ENCODE results near the gene PARP15. TPM values are rescaled to one million over a fixed set of nuclear protein-coding genes. Genes with fewer than 3 reads are reported as not detected.

Gene PARP15
- total RNA-seq, 1 donor from 2014 or later = 5.9 TPM

DNA sequence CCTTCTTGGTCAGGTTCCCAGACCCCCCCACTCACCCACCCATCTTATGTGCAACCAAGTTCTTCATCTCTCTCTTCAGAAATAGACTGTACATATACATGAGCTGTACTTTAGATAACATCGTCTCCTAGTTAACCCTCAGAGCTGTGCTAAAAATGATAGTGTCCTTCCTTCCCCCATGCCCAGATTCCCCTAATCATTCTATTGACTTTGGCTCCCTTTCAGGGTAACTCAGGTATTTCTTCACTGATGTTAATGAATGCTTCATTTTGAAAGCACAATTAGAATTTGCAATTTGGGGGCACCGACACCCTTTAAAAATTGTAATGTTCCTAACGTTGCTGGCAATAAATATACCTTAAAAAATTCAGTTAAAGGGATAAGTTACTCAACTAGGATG, 24.3 kb upstream of the PARP15 start:
- intact Hi-C loops (cut with DNase I) = no loop called here
- Histone ChIP-seq H3K27me3 (no peaks in the 10 kb centered on the region), H3K27ac (no peak overlapping the region), H3K36me3 (peaks cover 0 to 59% of the 10 kb centered on the region in 2 donors), H3K9me3 (no peaks in the 10 kb centered on the region), H3K4me3 (no peak overlapping the region), H3K4me1 (no peaks in the 10 kb centered on the region)
- TF ChIP-seq POLR2AphosphoS5 (IDR thresholded peaks at IDR 0.05; ENCODE audit: insufficient read depth in 1 of 2, low read depth in 1 of 2) (no peak), POLR2A (IDR thresholded peaks at IDR 0.05) (no peak)
- TF ChIP-seq, protein P1, sequence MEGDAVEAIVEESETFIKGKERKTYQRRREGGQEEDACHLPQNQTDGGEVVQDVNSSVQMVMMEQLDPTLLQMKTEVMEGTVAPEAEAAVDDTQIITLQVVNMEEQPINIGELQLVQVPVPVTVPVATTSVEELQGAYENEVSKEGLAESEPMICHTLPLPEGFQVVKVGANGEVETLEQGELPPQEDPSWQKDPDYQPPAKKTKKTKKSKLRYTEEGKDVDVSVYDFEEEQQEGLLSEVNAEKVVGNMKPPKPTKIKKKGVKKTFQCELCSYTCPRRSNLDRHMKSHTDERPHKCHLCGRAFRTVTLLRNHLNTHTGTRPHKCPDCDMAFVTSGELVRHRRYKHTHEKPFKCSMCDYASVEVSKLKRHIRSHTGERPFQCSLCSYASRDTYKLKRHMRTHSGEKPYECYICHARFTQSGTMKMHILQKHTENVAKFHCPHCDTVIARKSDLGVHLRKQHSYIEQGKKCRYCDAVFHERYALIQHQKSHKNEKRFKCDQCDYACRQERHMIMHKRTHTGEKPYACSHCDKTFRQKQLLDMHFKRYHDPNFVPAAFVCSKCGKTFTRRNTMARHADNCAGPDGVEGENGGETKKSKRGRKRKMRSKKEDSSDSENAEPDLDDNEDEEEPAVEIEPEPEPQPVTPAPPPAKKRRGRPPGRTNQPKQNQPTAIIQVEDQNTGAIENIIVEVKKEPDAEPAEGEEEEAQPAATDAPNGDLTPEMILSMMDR (IDR thresholded peaks at IDR 0.05) = no peak
- DNase-seq (ENCODE audit: extremely low spot score in 2 of 2) = no peak

DNA sequence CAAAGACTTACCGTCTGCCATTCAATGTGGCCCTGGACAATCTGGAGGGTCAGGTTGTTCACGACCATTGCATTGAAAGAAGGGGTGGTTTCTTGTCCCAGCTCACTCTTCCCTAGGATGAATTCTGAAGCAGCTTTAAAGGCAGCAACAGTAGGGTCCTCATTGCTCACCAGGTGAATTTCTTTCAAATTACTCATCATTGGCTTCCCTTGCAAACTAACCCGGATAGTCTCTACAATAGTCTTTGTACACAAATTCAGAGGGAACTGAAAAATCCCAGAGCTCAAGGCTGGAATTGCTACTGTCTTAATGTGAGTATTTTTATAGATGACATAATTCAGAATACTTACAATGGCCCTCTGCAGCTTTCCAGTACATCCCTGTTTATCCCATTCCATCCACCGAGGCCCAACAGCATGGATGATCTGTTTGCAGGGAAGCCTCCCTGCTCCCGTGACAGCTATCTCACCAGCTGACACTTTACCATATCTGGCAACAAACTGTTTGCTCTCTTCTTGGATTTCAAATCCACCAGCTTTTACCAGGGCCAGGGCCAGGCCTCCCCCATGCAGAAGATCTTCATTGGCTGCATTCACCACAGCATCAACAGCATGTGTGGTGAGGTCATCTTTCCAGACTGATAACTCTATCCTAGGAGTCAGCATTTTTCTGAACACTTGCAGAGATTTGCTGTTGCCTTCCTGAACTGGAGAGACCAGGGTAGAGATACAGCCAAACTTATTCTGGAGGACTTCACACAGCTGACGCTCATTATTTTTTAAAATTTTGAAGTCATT, 22.0 kb upstream of the PARP15 start:
- intact Hi-C loops (cut with DNase I) = no loop called here
- DNase-seq (ENCODE audit: extremely low spot score in 2 of 2) = no peak
- H3K27ac ChIP-seq = no peak overlapping the region
- H3K4me3 ChIP-seq = no peak overlapping the region
- H3K9me3 ChIP-seq = no peaks in the 10 kb centered on the region
- TF ChIP-seq, protein P1 (IDR thresholded peaks at IDR 0.05) = no peak
- TF ChIP-seq POLR2AphosphoS5 (IDR thresholded peaks at IDR 0.05; ENCODE audit: insufficient read depth in 1 of 2, low read depth in 1 of 2) = no peak
- TF ChIP-seq POLR2A (IDR thresholded peaks at IDR 0.05) = no peak
- no peaks in the 10 kb centered on the region for H3K4me1 ChIP-seq
- H3K27me3 ChIP-seq = no peaks in the 10 kb centered on the region
- peaks cover 0 to 53% of the 10 kb centered on the region in 2 donors for H3K36me3 ChIP-seq

DNA sequence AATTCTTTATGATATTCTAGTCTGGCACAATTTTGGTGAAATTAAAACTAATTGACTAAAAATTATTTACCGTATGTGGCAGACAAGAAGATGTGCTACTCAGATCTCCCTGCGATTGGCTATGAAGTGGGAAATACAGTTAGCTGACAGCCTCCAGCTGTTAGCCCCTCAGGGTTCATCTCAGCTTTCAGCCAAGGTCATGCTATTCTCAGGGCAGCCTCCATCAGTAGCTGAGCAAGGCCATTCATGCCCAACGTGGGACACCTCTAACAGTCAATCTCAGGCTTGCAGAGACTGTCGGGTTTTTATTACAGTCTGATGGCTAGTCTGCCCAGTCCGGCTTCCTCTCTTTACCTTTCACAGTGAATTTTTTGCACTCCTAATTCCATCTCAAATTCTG, 20.1 kb upstream of the PARP15 start:
- no peak overlapping the region for H3K4me3 ChIP-seq
- H3K27ac ChIP-seq = no peak overlapping the region
- H3K27me3 ChIP-seq = no peaks in the 10 kb centered on the region
- DNase-seq (ENCODE audit: extremely low spot score in 2 of 2) = no peak
- TF ChIP-seq POLR2AphosphoS5 (IDR thresholded peaks at IDR 0.05; ENCODE audit: insufficient read depth in 1 of 2, low read depth in 1 of 2) = no peak
- TF ChIP-seq, protein P1 (IDR thresholded peaks at IDR 0.05) = no peak
- no peak for TF ChIP-seq POLR2A (IDR thresholded peaks at IDR 0.05)
- no peaks in the 10 kb centered on the region for H3K9me3 ChIP-seq
- peaks cover 0 to 37% of the 10 kb centered on the region in 2 donors for H3K36me3 ChIP-seq
- peaks cover under 1% of the 10 kb centered on the region for H3K4me1 ChIP-seq
- intact Hi-C loops (cut with DNase I) = no loop called here

DNA sequence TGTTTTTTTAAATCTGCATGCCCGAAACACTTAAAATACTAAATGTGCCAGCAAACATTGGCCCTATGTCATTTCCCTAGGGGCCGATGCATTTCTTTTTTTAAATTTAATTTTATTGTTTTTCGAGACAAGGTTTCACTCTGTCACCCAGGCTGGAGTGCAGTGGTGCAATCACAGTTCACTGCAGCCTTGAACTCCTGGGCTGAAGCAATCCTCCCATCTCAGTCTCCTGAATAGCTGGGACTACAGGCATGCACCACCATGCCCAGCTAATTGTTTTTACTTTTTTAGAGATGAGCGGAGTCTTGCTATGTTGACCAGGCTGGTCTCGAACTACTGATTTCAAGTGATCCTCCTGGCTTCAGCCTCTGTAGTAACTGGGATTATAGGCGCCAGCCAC, 18.8 kb upstream of the PARP15 start:
- no peak overlapping the region for H3K4me3 ChIP-seq
- H3K4me1 ChIP-seq = peaks cover 13% of the 10 kb centered on the region
- no peak for DNase-seq (ENCODE audit: extremely low spot score in 2 of 2)
- H3K36me3 ChIP-seq = peaks cover 0 to 31% of the 10 kb centered on the region in 2 donors
- TF ChIP-seq POLR2A (IDR thresholded peaks at IDR 0.05) (no peak), POLR2AphosphoS5 (IDR thresholded peaks at IDR 0.05; ENCODE audit: insufficient read depth in 1 of 2, low read depth in 1 of 2) (no peak)
- TF ChIP-seq, protein P1 (IDR thresholded peaks at IDR 0.05) = no peak
- H3K9me3 ChIP-seq = no peaks in the 10 kb centered on the region
- intact Hi-C loops (cut with DNase I) = no loop called here
- H3K27me3 ChIP-seq = no peaks in the 10 kb centered on the region
- no peak overlapping the region for H3K27ac ChIP-seq

DNA sequence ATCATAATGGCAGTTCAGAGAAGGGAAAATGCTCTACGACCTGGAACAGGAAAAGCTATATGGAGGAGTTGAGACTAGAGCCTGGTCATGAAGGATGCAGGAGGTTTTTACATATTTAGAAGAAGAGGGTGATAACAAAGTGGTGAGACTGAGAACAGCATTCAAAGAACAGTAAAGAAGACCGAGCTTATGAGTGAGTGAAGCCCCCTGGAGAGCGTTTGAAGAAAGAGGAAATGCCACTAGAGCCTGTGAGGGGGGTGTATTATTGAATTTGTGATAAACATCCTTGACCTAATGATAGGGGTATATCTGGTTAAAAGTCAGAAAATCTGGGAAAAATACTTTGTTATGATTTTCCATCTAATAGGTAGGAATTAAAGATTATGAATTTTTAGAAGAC, 17.5 kb upstream of the PARP15 start:
- Histone ChIP-seq H3K4me1 (peaks cover 19% of the 10 kb centered on the region), H3K36me3 (peaks cover 0 to 26% of the 10 kb centered on the region in 2 donors), H3K27ac (no peak overlapping the region), H3K4me3 (no peak overlapping the region), H3K27me3 (no peaks in the 10 kb centered on the region), H3K9me3 (no peaks in the 10 kb centered on the region)
- DNase-seq (ENCODE audit: extremely low spot score in 2 of 2) = no peak
- TF ChIP-seq, protein P1 (IDR thresholded peaks at IDR 0.05) = no peak
- TF ChIP-seq POLR2A (IDR thresholded peaks at IDR 0.05) (no peak), POLR2AphosphoS5 (IDR thresholded peaks at IDR 0.05; ENCODE audit: insufficient read depth in 1 of 2, low read depth in 1 of 2) (no peak)
- intact Hi-C loops (cut with DNase I) = no loop called here

Measured in vagina (tissue), 2 donors.